AG09309 (cell line): ENCODE measurements around the gene ZBTB17.

Source experiments
- DNase-seq: peaks from one replicate; pipeline ENCODE4 v3.0.0-alpha.2; 2010; ENCODE audit warnings: low read depth
- H3K4me3 ChIP-seq: 2 replicates; pipeline ENCODE4 v1.5.1; 2011; ENCODE audit warnings: mild to moderate bottlenecking, low read depth, low read length, moderate library complexity; ENCODE audit not compliant: control insufficient read depth
- CTCF ChIP-seq: IDR thresholded peaks from 2 replicates; pipeline ENCODE4 v1.5.1; 2011; ENCODE audit warnings: mild to moderate bottlenecking, low read depth, low read length, inconsistent platforms; ENCODE audit not compliant: insufficient read depth, control insufficient read depth; ENCODE audit errors: missing control alignments

Gene ZBTB17

GRCh38 chr1:16015960-16016901 lies 40.3 kb upstream of the ZBTB17 start:
- DNase-seq: no peak
- H3K4me3 ChIP-seq: no peak overlapping the region
- TF ChIP-seq CTCF: no peak

GRCh38 chr1:16015491-16015890 lies 39.6 kb upstream of the ZBTB17 start:
- no peak for TF ChIP-seq CTCF
- no peak overlapping the region for H3K4me3 ChIP-seq
- no peak for DNase-seq

- DNase-seq: no peak
- no peak for TF ChIP-seq CTCF
- no peak overlapping the region for H3K4me3 ChIP-seq
These were observed 38.9 kb upstream of the ZBTB17 start for GRCh38 chr1:16014509-16015482.

- DNase-seq: no peak
- TF ChIP-seq CTCF: no peak
- H3K4me3 ChIP-seq: no peak overlapping the region
These were observed 38.0 kb upstream of the ZBTB17 start for GRCh38 chr1:16013908-16014258.

GRCh38 chr1:16013220-16013907 lies 37.5 kb upstream of the ZBTB17 start:
- TF ChIP-seq CTCF: no peak
- no peak for DNase-seq
- peak overlapping the region; percentile 32 for H3K4me3 ChIP-seq

GRCh38 chr1:16012590-16013219 lies 36.8 kb upstream of the ZBTB17 start:
- no peak for TF ChIP-seq CTCF
- DNase-seq: no peak
- peak overlapping the region; percentile 32 for H3K4me3 ChIP-seq
